ENCODE measurements around the gene ARL14. TPM values are rescaled to one million over a fixed set of nuclear protein-coding genes. Genes with fewer than 3 reads are reported as not detected.
A peak's percentile ranks its signal among the peaks of the same experiment; 100 is the strongest.

Gene ARL14
- total RNA-seq, 1 donor from 2014 or later: 0.16 TPM

DNA sequence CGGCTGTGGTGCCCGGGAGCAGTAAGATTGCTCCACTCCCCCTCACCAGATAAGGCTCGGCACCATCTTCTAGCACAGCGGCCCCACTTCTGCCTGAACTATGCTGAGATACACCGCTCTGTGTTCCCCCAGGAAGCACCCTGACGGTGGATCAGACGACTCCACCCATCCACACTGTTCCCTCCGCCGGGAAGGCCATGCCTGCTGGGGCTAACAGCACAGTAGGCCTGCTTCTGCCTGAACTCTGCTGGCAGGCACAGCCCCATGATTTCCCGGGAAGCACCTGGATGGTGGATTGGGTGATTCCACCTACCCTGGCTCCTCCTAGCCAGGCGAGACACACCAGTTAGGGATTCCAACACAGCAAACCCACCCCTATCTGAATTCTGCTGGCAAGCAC lies 42.8 kb downstream of the ARL14 start:
- H3K27ac ChIP-seq (ENCODE audit: low read depth, low read length): no peak overlapping the region
- no peak overlapping the region for H3K9ac ChIP-seq (ENCODE audit: low read length)
- no peaks in the 10 kb centered on the region for H4K20me1 ChIP-seq (ENCODE audit: insufficient read depth, low read length)
- Mint-ChIP-seq H3K36me3 (ENCODE audit: low read depth, unreplicated experiment) (no peaks in the 10 kb centered on the region), H3K9me3 (ENCODE audit: unreplicated experiment) (peaks cover 9% of the 10 kb centered on the region), H3K27me3 (ENCODE audit: low read depth, unreplicated experiment) (no peaks in the 10 kb centered on the region), H3K4me1 (ENCODE audit: low read depth, unreplicated experiment) (no peaks in the 10 kb centered on the region), H3K27ac (ENCODE audit: unreplicated experiment) (no peak overlapping the region), H3K4me3 (ENCODE audit: unreplicated experiment) (no peak overlapping the region)
- no peaks in the 10 kb centered on the region for H3K79me2 ChIP-seq (ENCODE audit: insufficient read depth, low read length)
- no peak for TF ChIP-seq EZH2 (IDR thresholded peaks at IDR 0.05; ENCODE audit: insufficient read depth, low read length)
- TF ChIP-seq, protein P1, sequence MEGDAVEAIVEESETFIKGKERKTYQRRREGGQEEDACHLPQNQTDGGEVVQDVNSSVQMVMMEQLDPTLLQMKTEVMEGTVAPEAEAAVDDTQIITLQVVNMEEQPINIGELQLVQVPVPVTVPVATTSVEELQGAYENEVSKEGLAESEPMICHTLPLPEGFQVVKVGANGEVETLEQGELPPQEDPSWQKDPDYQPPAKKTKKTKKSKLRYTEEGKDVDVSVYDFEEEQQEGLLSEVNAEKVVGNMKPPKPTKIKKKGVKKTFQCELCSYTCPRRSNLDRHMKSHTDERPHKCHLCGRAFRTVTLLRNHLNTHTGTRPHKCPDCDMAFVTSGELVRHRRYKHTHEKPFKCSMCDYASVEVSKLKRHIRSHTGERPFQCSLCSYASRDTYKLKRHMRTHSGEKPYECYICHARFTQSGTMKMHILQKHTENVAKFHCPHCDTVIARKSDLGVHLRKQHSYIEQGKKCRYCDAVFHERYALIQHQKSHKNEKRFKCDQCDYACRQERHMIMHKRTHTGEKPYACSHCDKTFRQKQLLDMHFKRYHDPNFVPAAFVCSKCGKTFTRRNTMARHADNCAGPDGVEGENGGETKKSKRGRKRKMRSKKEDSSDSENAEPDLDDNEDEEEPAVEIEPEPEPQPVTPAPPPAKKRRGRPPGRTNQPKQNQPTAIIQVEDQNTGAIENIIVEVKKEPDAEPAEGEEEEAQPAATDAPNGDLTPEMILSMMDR (IDR thresholded peaks at IDR 0.05; ENCODE audit: insufficient read depth, low read depth, low read length): no peak
- no peaks in the 10 kb centered on the region for H3K27me3 ChIP-seq (ENCODE audit: insufficient read depth, low read length)
- no peak overlapping the region for H3K4me2 ChIP-seq (ENCODE audit: low read length)
- no peaks in the 10 kb centered on the region for H3K36me3 ChIP-seq (ENCODE audit: insufficient read depth, low read length)
- H2AFZ ChIP-seq (ENCODE audit: low read depth, low read length): no peak overlapping the region
- no peaks in the 10 kb centered on the region for H3K4me1 ChIP-seq (ENCODE audit: insufficient read depth, low read length)
- no peak overlapping the region for H3K4me3 ChIP-seq (ENCODE audit: insufficient read depth, low read depth, low read length)
- FAIRE-seq: no peak
- H3K9me3 ChIP-seq (ENCODE audit: insufficient read depth, low read depth, low read length): no peaks in the 10 kb centered on the region
- no peak for DNase-seq (ENCODE audit: low read depth)

DNA sequence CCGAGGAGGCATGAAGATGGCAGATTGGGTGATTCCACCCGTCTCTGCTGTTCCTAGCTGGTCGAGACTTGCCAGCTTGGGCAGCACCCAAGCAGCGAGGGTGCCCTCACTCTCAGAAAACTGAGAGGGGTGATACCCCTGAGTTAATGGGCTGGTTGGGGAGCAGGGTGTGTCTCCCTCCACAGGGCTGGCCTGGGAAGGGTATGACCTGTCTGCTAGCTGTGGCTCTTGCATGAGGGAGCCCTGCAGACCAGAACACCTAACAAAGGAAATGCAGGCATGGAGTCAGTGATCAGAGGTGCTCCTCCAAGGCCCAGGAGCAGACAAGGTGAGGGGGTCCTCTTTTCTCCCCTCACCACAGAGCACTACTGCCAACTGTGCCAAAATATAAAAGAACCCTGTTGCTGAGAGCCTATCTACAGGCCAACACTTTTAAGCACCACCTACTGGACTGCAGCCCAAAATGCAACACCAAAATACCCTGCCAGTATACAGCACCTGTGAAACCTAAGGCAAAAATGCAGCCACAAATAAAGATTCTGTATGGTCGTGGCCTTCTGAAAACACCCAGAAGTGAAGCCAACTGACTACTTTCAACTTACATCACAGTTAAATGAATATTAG lies 43.3 kb downstream of the ARL14 start:
- no peaks in the 10 kb centered on the region for H3K27me3 Mint-ChIP-seq (ENCODE audit: low read depth, unreplicated experiment)
- Histone ChIP-seq H3K36me3 (ENCODE audit: insufficient read depth, low read length) (no peaks in the 10 kb centered on the region), H3K9me3 (ENCODE audit: insufficient read depth, low read depth, low read length) (no peaks in the 10 kb centered on the region), H4K20me1 (ENCODE audit: insufficient read depth, low read length) (no peaks in the 10 kb centered on the region), H3K4me2 (ENCODE audit: low read length) (no peak overlapping the region), H3K27ac (ENCODE audit: low read depth, low read length) (no peak overlapping the region), H3K4me1 (ENCODE audit: insufficient read depth, low read length) (no peaks in the 10 kb centered on the region), H3K79me2 (ENCODE audit: insufficient read depth, low read length) (no peaks in the 10 kb centered on the region), H3K27me3 (ENCODE audit: insufficient read depth, low read length) (no peaks in the 10 kb centered on the region), H2AFZ (ENCODE audit: low read depth, low read length) (no peak overlapping the region), H3K9ac (ENCODE audit: low read length) (no peak overlapping the region), H3K4me3 (ENCODE audit: insufficient read depth, low read depth, low read length) (no peak overlapping the region)
- DNase-seq (ENCODE audit: low read depth): no peak
- no peak overlapping the region for H3K27ac Mint-ChIP-seq (ENCODE audit: unreplicated experiment)
- no peaks in the 10 kb centered on the region for H3K36me3 Mint-ChIP-seq (ENCODE audit: low read depth, unreplicated experiment)
- H3K4me1 Mint-ChIP-seq (ENCODE audit: low read depth, unreplicated experiment): peaks cover 2% of the 10 kb centered on the region
- H3K4me3 Mint-ChIP-seq (ENCODE audit: unreplicated experiment): no peak overlapping the region
- H3K9me3 Mint-ChIP-seq (ENCODE audit: unreplicated experiment): peaks cover 9% of the 10 kb centered on the region
- TF ChIP-seq, protein P1 (IDR thresholded peaks at IDR 0.05; ENCODE audit: insufficient read depth, low read depth, low read length): peak; percentile 4
- TF ChIP-seq EZH2 (IDR thresholded peaks at IDR 0.05; ENCODE audit: insufficient read depth, low read length): no peak
- no peak for FAIRE-seq

DNA sequence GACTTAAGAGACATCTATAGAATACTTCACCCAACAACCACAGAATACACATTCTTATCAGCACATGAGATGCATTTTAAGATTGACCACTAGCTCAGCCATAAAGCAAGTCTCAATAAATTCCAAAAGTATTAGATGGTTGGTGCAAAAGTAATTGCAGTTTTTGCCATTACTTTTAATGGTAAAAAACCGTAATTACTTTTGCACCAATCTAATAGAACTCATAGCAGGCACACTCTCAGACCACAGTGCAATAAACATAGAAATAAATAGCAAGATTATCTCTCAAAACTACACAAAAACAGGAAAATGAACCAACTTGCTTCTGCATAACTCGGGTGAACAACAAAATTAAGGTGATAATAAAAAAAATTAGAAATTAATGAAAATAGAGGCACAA lies 45.4 kb downstream of the ARL14 start:
- no peak for FAIRE-seq
- no peak overlapping the region for H3K4me2 ChIP-seq (ENCODE audit: low read length)

More for the DNA sequence above, 45.4 kb downstream of the ARL14 start:
- no peaks in the 10 kb centered on the region for H4K20me1 ChIP-seq (ENCODE audit: insufficient read depth, low read length)
- no peak for TF ChIP-seq EZH2 (IDR thresholded peaks at IDR 0.05; ENCODE audit: insufficient read depth, low read length)
- TF ChIP-seq, protein P1 (IDR thresholded peaks at IDR 0.05; ENCODE audit: insufficient read depth, low read depth, low read length): no peak
- H3K4me1 ChIP-seq (ENCODE audit: insufficient read depth, low read length): no peaks in the 10 kb centered on the region
- H3K27ac ChIP-seq (ENCODE audit: low read depth, low read length): no peak overlapping the region
- Mint-ChIP-seq H3K36me3 (ENCODE audit: low read depth, unreplicated experiment) (no peaks in the 10 kb centered on the region), H3K27me3 (ENCODE audit: low read depth, unreplicated experiment) (peaks cover 2% of the 10 kb centered on the region), H3K27ac (ENCODE audit: unreplicated experiment) (no peak overlapping the region), H3K4me1 (ENCODE audit: low read depth, unreplicated experiment) (peaks cover 3% of the 10 kb centered on the region), H3K9me3 (ENCODE audit: unreplicated experiment) (peaks cover 9% of the 10 kb centered on the region), H3K4me3 (ENCODE audit: unreplicated experiment) (no peak overlapping the region)
- H3K9ac ChIP-seq (ENCODE audit: low read length): no peak overlapping the region
- H3K9me3 ChIP-seq (ENCODE audit: insufficient read depth, low read depth, low read length): no peaks in the 10 kb centered on the region
- no peak overlapping the region for H2AFZ ChIP-seq (ENCODE audit: low read depth, low read length)
- H3K4me3 ChIP-seq (ENCODE audit: insufficient read depth, low read depth, low read length): no peak overlapping the region
- H3K27me3 ChIP-seq (ENCODE audit: insufficient read depth, low read length): no peaks in the 10 kb centered on the region
- no peaks in the 10 kb centered on the region for H3K79me2 ChIP-seq (ENCODE audit: insufficient read depth, low read length)
- DNase-seq (ENCODE audit: low read depth): no peak
- H3K36me3 ChIP-seq (ENCODE audit: insufficient read depth, low read length): no peaks in the 10 kb centered on the region

All from astrocyte (in vitro differentiated cells and primary cell).